Suprapubic skin (tissue), 4 donors: ENCODE measurements around the gene HINFP.

Experiments used
- CTCF ChIP-seq, 2 donors: fragments of 200-600 bp in 1 of 2; fragments of 450-650 bp in 1 of 2; sonication (generic) in 1 of 2; IDR thresholded peaks; one replicate each; pipeline ENCODE4 v1.5.1; 2016 to 2019; ENCODE audit warnings: antibody characterized with exemption in 2 of 2, mild to moderate bottlenecking in 1 of 2, moderate library complexity in 1 of 2
- EP300 ChIP-seq: sonication (generic); formaldehyde crosslinking; IDR thresholded peaks from one replicate; pipeline ENCODE4 v1.6.1; 2017; ENCODE audit warnings: antibody characterized with exemption
- POLR2A ChIP-seq, 2 donors: fragments of 450-650 bp; IDR thresholded peaks; one replicate each; pipeline ENCODE4 v1.6.1; 2017; ENCODE audit warnings: antibody characterized with exemption in 2 of 2, mild to moderate bottlenecking in 2 of 2, moderate library complexity in 2 of 2
- POLR2AphosphoS5 ChIP-seq, 3 donors: sonication (generic); formaldehyde crosslinking; IDR thresholded peaks; one replicate each; pipeline ENCODE4 v1.6.1; 2017; ENCODE audit warnings: antibody characterized with exemption in 3 of 3

DNA sequence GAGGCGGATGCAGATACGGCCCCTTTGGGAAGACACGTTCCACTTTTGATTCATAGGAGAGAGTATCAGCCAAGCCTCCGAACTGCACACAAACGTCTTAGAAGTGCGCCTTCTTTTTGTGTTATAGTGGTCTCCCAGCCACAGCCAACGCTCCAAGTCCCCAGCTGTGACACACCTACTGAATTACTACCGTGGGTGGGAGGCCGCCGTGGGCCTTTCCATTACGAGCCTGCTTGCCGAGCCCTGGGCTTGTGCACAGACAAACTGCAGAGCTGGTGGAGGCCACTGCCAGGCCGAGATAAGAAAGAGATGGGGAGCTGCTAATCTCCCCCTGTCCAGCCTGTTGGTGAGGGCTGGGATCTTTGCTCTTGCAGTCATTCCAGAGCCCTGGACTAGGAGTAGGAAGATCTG is 35.9 kb upstream of the HINFP start:
- TF ChIP-seq CTCF (IDR thresholded peaks at IDR 0.05) (no peak), POLR2A (IDR thresholded peaks at IDR 0.05) (no peak), EP300 (no peak), POLR2AphosphoS5 (IDR thresholded peaks at IDR 0.05) (no peak)
